H1 (cell line): ENCODE measurements around the gene ZNF565. TPM values are rescaled to one million over a fixed set of nuclear protein-coding genes. Genes with fewer than 3 reads are reported as not detected.
A peak's percentile ranks its signal among the peaks of the same experiment; 100 is the strongest.

Experiments
- CTCF ChIA-PET: fragments of 300-600 bp; sonication (Branson Sonifier 250); formaldehyde crosslinking; loops from one replicate; lab custom pipeline; 2021; ENCODE audit not compliant: partially characterized antibody; lab: Charles Lee
- POLR2A ChIA-PET: fragments of 300-600 bp; sonication (Branson Sonifier 250); formaldehyde crosslinking; loops from one replicate; lab custom pipeline; 2021; ENCODE audit warnings: inconsistent platforms; ENCODE audit not compliant: partially characterized antibody; lab: Charles Lee
- DNase-seq, 2 experiments: peaks; one replicate each; pipeline versions ENCODE4 v3.0.0 to v3.0.0-alpha.2; 2010 to 2022; ENCODE audit warnings: low spot score in 2 of 2, low read depth in 1 of 2, mixed read lengths in 1 of 2
- FAIRE-seq: peaks from 2 replicates; lab custom pipeline; 2011; peaks lifted over from hg19 to GRCh38; lab: Jason Lieb, UNC
- H2AFZ ChIP-seq: 2 replicates; pipeline ENCODE4 v1.8.1; 2012; ENCODE audit warnings: low read length, inconsistent platforms
- H2AK5ac ChIP-seq: 2 replicates; pipeline ENCODE4 v1.6.1; 2013; ENCODE audit warnings: low read depth, low read length
- H2BK120ac ChIP-seq: replicated peaks from 2 replicates; pipeline ENCODE3; 2013; ENCODE audit warnings: low read depth, low read length, inconsistent platforms
- H2BK12ac ChIP-seq: 2 replicates; pipeline ENCODE4 v1.6.1; 2013; ENCODE audit warnings: low read depth, low read length
- H2BK15ac ChIP-seq: 2 replicates; pipeline ENCODE4 v1.6.1; 2013; ENCODE audit warnings: low read length
- H2BK20ac ChIP-seq: 2 replicates; pipeline ENCODE4 v1.6.1; 2013; ENCODE audit warnings: low read length
- H2BK5ac ChIP-seq: 2 replicates; pipeline ENCODE4 v1.6.1; 2013; ENCODE audit warnings: low read depth, low read length
- H3K14ac ChIP-seq: 2 replicates; pipeline ENCODE4 v1.6.1; 2013; ENCODE audit warnings: inconsistent platforms; ENCODE audit not compliant: insufficient read length
- H3K18ac ChIP-seq: 2 replicates; pipeline ENCODE4 v1.6.1; 2013; ENCODE audit warnings: low read length; ENCODE audit errors: extremely low read depth
- H3K23ac ChIP-seq: 2 replicates; pipeline ENCODE4 v1.6.1; 2013; ENCODE audit warnings: inconsistent platforms; ENCODE audit not compliant: insufficient read length
- H3K23me2 ChIP-seq: 2 replicates; pipeline ENCODE4 v1.6.1; 2013; ENCODE audit warnings: low read depth, low read length
- H3K27ac ChIP-seq: 2 replicates; pipeline ENCODE4 v1.6.1; 2011; ENCODE audit warnings: low read depth, low read length, inconsistent platforms
- H3K27me3 ChIP-seq, 4 experiments: replicated peaks in 1 of 4; 1 replicate in 1 of 4; 2 replicates in 3 of 4; pipeline versions ENCODE4 v1.6.1 to v1.8.1; 2011 to 2013; ENCODE audit warnings: low read length in 3 of 4, mild to moderate bottlenecking in 3 of 4, inconsistent platforms in 2 of 4, mixed read lengths in 2 of 4, moderate library complexity in 1 of 4; ENCODE audit not compliant: control insufficient read depth in 3 of 4, insufficient read depth in 3 of 4; ENCODE audit errors: extremely low read depth in 1 of 4
- H3K36me3 ChIP-seq, 4 experiments: 2 replicates each; pipeline versions ENCODE4 v1.6.1 to v1.8.1; 2011 to 2013; ENCODE audit warnings: mild to moderate bottlenecking in 4 of 4, low read length in 3 of 4, moderate library complexity in 2 of 4, control low read depth in 1 of 4, inconsistent platforms in 1 of 4; ENCODE audit not compliant: insufficient read depth in 4 of 4, control insufficient read depth in 2 of 4
- H3K4ac ChIP-seq: replicated peaks from 2 replicates; pipeline ENCODE3; 2013; ENCODE audit warnings: low read length, low read depth, mixed read lengths, inconsistent platforms; ENCODE audit not compliant: insufficient read length
- H3K4me1 ChIP-seq, 4 experiments: replicated peaks in 1 of 4; 1 replicate in 1 of 4; 2 replicates in 3 of 4; pipeline versions ENCODE4 v1.6.1 to v1.8.1; 2011 to 2013; ENCODE audit warnings: low read length in 3 of 4, inconsistent platforms in 2 of 4, mixed read lengths in 1 of 4; ENCODE audit not compliant: insufficient read depth in 4 of 4, control insufficient read depth in 3 of 4
- H3K4me2 ChIP-seq, 2 experiments: 2 replicates each; pipeline versions ENCODE4 v1.6.1 to v1.8.1; 2011 to 2013; ENCODE audit warnings: low read depth in 2 of 2, low read length in 2 of 2, control low read depth in 1 of 2, inconsistent platforms in 1 of 2, mild to moderate bottlenecking in 1 of 2; ENCODE audit not compliant: insufficient read depth in 1 of 2
- H3K4me3 ChIP-seq, 4 experiments: fragments of 200-600, 300-600 bp in 1 of 4; sonication (generic), shearing (Covaris generic), sonication (Bioruptor Twin) in 1 of 4; 2 replicates each; pipeline versions ENCODE4 v1.5.1 to v1.8.1; 2011 to 2016; ENCODE audit warnings: low read length in 4 of 4, low read depth in 3 of 4, control low read depth in 2 of 4, inconsistent platforms in 2 of 4, mild to moderate bottlenecking in 2 of 4, mixed read lengths in 1 of 4, moderate library complexity in 1 of 4; ENCODE audit not compliant: insufficient read depth in 2 of 4; ENCODE audit errors: extremely low read depth in 1 of 4
- H3K56ac ChIP-seq: replicated peaks from 2 replicates; pipeline ENCODE3; 2013; ENCODE audit warnings: low read depth, mild to moderate bottlenecking, mixed read lengths, low read length, inconsistent platforms; ENCODE audit not compliant: insufficient read length
- H3K79me1 ChIP-seq: 2 replicates; pipeline ENCODE4 v1.6.1; 2013; ENCODE audit warnings: low read depth, low read length, control low read depth
- H3K79me2 ChIP-seq, 2 experiments: 2 replicates each; pipeline versions ENCODE4 v1.6.1 to v1.8.1; 2012 to 2013; ENCODE audit warnings: low read length in 2 of 2, mild to moderate bottlenecking in 2 of 2, inconsistent platforms in 1 of 2; ENCODE audit not compliant: insufficient read depth in 2 of 2, control insufficient read depth in 1 of 2
- H3K9ac ChIP-seq, 4 experiments: replicated peaks in 1 of 4; 1 replicate in 1 of 4; 2 replicates in 3 of 4; pipeline versions ENCODE4 v1.6.1 to v1.8.1; 2011 to 2013; ENCODE audit warnings: low read depth in 3 of 4, low read length in 3 of 4, control low read depth in 2 of 4, mild to moderate bottlenecking in 2 of 4, moderate library complexity in 2 of 4, inconsistent platforms in 1 of 4; ENCODE audit errors: extremely low read depth in 1 of 4
- H3K9me3 ChIP-seq, 2 experiments: 2 replicates each; pipeline versions ENCODE4 v1.6.1 to v1.8.1; 2012 to 2013; ENCODE audit warnings: mild to moderate bottlenecking in 2 of 2, moderate library complexity in 2 of 2, control low read depth in 1 of 2, inconsistent platforms in 1 of 2, low read depth in 1 of 2, low read length in 1 of 2, mixed read lengths in 1 of 2; ENCODE audit not compliant: insufficient read depth in 2 of 2
- H4K20me1 ChIP-seq, 2 experiments: replicated peaks in 1 of 2; 2 replicates each; pipeline versions ENCODE3 to v1.8.1; 2011 to 2013; ENCODE audit warnings: inconsistent platforms in 2 of 2, low read length in 2 of 2, mild to moderate bottlenecking in 1 of 2; ENCODE audit not compliant: insufficient read depth in 2 of 2, control insufficient read depth in 1 of 2
- H4K5ac ChIP-seq: 2 replicates; pipeline ENCODE4 v1.6.1; 2013; ENCODE audit warnings: low read length, low read depth, mixed read lengths, inconsistent platforms; ENCODE audit not compliant: insufficient read length
- H4K8ac ChIP-seq: 2 replicates; pipeline ENCODE4 v1.8.0; 2013; ENCODE audit warnings: mild to moderate bottlenecking, moderate library complexity, low read length, inconsistent platforms; ENCODE audit not compliant: insufficient read depth; ENCODE audit errors: extremely low read depth
- H4K91ac ChIP-seq: replicated peaks from 2 replicates; pipeline ENCODE3; 2013; ENCODE audit warnings: low read length, mixed read lengths, inconsistent platforms; ENCODE audit not compliant: insufficient read length
- POLR2AphosphoS5 ChIP-seq: IDR thresholded peaks from 2 replicates; pipeline ENCODE4 v1.6.1; 2011; ENCODE audit warnings: low read depth, low read length
- SIN3A ChIP-seq, 2 experiments: IDR thresholded peaks in 1 of 2; conservative IDR thresholded peaks in 1 of 2; 2 replicates each; pipeline ENCODE4 v1.6.1; 2011 to 2012; ENCODE audit warnings: low read length in 2 of 2, improper control_type of control experiment in 1 of 2, low read depth in 1 of 2, mild to moderate bottlenecking in 1 of 2
- WGBS, 2 experiments: shearing (Covaris generic) in 1 of 2; methylation state at CpG; one replicate each; pipeline versions ENCODE4 v1.1.6 to v1.1.7; 2013 to 2015; ENCODE audit warnings: low lambda C conversion rate in 2 of 2, mixed read lengths in 2 of 2, inconsistent platforms in 1 of 2, low coverage in 1 of 2, missing lambda C conversion rate in 1 of 2; ENCODE audit not compliant: insufficient replicate concordance in 2 of 2, insufficient coverage in 1 of 2, insufficient read length in 1 of 2; ENCODE audit errors: extremely low coverage in 1 of 2, missing lambda C conversion rate in 1 of 2; 5-methylcytosine and 5-hydroxymethylcytosine counted together
- polyA plus RNA-seq, 7 experiments: library from polyadenylated mRNA; depleted of rRNA in 3 of 7; stranded (reverse) in 5 of 7; unstranded in 2 of 7; fragments of >200 nt in 5 of 7; fragments of 200-250 nt in 2 of 7; gene quantifications; 1 replicate in 5 of 7; 2 replicates in 1 of 7; 4 replicates in 1 of 7; pipeline versions ENCODE4 v1.2.1 to v1.2.3, GENCODE V29; 2011 to 2013; ENCODE audit warnings: missing spikeins in 2 of 7, mixed read lengths in 2 of 7
- total RNA-seq: library from RNA; stranded (reverse); fragmentation: NEBNext Ultra II Directional; extraction: Animal tissue kit (Norgen Biotek cat#: 25700); gene quantifications from 2 replicates; pipeline ENCODE4 v1.2.1, GENCODE V29; 2021

ZNF565 gene
- total and polyA plus RNA-seq, 2 of the 8 experiments (the other 6 are each of a cell fraction or from before 2014, with no cell fraction given), result 0.89 to 3.1 TPM

DNA sequence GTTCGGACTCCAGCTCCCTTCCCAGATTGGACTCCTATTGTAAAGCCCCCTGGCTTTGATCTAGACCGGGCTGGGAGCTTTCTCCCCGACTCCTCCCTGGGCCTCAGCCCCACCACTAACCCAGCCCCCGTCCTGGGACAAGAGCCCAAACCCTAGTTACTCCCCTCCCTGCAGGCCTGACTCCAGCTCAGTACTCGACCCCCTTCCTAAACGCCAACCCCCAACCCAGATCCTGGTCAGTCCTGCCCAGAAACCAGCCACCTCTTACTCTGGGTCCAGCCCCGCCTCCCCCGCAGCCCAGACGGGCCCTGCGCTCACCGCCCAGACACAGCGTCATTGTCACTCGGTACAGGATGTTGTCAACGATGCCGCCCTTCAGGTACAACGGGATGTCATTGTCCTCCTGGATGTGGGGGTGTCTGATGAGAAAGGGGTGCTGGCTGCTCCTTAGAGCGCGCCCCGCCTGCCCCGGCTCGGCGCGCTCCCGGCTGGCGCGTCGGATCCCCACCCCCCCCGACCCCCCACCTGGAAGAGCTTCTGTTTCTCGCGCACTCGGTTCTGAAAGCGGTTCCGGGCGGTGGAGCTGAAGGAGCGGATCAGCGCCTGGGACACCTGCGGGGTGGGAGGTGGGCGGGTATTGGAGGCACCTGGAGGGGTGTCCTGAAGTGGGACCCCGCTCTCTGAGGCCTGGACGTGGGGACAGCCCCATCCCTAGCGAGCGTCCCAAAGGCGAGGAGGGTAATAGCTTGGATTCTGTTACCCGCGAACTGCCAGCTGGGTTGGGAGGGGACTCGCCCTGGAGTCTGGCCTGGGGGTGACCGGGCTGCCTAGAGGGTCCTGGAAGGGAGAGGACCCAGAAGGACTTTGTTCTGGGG lies 63.1 kb downstream of the ZNF565 start:
- Histone ChIP-seq H2AK5ac (no peak overlapping the region), H3K23ac (no peak overlapping the region), H2AFZ (no peak overlapping the region), H3K36me3 (peaks cover 7 to 33% (median 15%) of the 10 kb centered on the region in 4 experiments; a peak in 6 of 8 replicates), H3K4me3 (peak overlapping the region; percentile 17 to 47 (median 38); a peak in 6 of 8 replicates), H3K56ac (no peak overlapping the region), H4K91ac (no peak overlapping the region), H2BK120ac (no peak overlapping the region), H3K18ac (no peak overlapping the region), H2BK12ac (no peak overlapping the region), H4K8ac (no peak overlapping the region), H3K4me1 (peaks cover 0 to 5% (median 0%) of the 10 kb centered on the region in 4 experiments; a peak in 1 of 7 replicates), H3K4ac (no peak overlapping the region), H4K20me1 (peaks cover 0 to 8% of the 10 kb centered on the region in 2 experiments), H3K27me3 (no peaks in the 10 kb centered on the region), H3K79me1 (no peaks in the 10 kb centered on the region), H3K79me2 (no peaks in the 10 kb centered on the region), H2BK5ac (no peak overlapping the region; the same call in 1 of the 2 replicates), H2BK20ac (no peak overlapping the region), H3K9ac (no peak overlapping the region), H3K9me3 (no peaks in the 10 kb centered on the region), H4K5ac (no peak overlapping the region), H3K4me2 (peak overlapping the region; percentile 58 to 97), H2BK15ac (no peak overlapping the region), H3K27ac (no peak overlapping the region), H3K14ac (no peak overlapping the region), H3K23me2 (peaks cover 13% of the 10 kb centered on the region; the same call in 1 of the 2 replicates)
- ChIA-PET POLR2A (interaction anchor here (0.6 to 4.2 kb wide), 17 partner anchors 8 to 338 kb away, joined by 3 to 29 read pairs (median 4); partner anchors contain the start of genes CAPNS1, POLR2I, TBCB and ZNF566), CTCF (interaction anchor here (0.8 to 2.9 kb wide), 4 partner anchors 15 to 23 kb away, joined by 3 to 17 read pairs (median 4); no protein-coding TSS in a partner anchor)
- no peak for DNase-seq
- TF ChIP-seq SIN3A (conservative IDR thresholded peaks at IDR 0.05 in 1 of 2, IDR thresholded peaks at IDR 0.05 in 1 of 2; ENCODE audit: low read depth in 1 of 2, low read length in 2 of 2), result no peak; a peak in 1 of 4 replicates
- peak; percentile 2; the same call in 1 of the 2 replicates for TF ChIP-seq POLR2AphosphoS5
- no peak for FAIRE-seq
- WGBS, 2 experiments, result 66% methylated on average over 26 of the region's 47 CpGs; no CpG with 5 or more reads in 1 of the 2 experiments
